Measurements from ENCODE around the gene PTPRT.

- TF ChIP-seq, protein P1, sequence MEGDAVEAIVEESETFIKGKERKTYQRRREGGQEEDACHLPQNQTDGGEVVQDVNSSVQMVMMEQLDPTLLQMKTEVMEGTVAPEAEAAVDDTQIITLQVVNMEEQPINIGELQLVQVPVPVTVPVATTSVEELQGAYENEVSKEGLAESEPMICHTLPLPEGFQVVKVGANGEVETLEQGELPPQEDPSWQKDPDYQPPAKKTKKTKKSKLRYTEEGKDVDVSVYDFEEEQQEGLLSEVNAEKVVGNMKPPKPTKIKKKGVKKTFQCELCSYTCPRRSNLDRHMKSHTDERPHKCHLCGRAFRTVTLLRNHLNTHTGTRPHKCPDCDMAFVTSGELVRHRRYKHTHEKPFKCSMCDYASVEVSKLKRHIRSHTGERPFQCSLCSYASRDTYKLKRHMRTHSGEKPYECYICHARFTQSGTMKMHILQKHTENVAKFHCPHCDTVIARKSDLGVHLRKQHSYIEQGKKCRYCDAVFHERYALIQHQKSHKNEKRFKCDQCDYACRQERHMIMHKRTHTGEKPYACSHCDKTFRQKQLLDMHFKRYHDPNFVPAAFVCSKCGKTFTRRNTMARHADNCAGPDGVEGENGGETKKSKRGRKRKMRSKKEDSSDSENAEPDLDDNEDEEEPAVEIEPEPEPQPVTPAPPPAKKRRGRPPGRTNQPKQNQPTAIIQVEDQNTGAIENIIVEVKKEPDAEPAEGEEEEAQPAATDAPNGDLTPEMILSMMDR (IDR thresholded peaks at IDR 0.05; ENCODE audit: low read depth, low read length, missing input control), result no peak
- TF ChIP-seq RAD21 (IDR thresholded peaks at IDR 0.05), result no peak
- TF ChIP-seq FOXA2 (IDR thresholded peaks at IDR 0.05), result no peak
- TF ChIP-seq, protein P2, sequence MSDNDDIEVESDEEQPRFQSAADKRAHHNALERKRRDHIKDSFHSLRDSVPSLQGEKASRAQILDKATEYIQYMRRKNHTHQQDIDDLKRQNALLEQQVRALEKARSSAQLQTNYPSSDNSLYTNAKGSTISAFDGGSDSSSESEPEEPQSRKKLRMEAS (IDR thresholded peaks at IDR 0.05), result no peak
- TF ChIP-seq TAF1 (conservative IDR thresholded peaks at IDR 0.05), result no peak
- TF ChIP-seq, protein P3, sequence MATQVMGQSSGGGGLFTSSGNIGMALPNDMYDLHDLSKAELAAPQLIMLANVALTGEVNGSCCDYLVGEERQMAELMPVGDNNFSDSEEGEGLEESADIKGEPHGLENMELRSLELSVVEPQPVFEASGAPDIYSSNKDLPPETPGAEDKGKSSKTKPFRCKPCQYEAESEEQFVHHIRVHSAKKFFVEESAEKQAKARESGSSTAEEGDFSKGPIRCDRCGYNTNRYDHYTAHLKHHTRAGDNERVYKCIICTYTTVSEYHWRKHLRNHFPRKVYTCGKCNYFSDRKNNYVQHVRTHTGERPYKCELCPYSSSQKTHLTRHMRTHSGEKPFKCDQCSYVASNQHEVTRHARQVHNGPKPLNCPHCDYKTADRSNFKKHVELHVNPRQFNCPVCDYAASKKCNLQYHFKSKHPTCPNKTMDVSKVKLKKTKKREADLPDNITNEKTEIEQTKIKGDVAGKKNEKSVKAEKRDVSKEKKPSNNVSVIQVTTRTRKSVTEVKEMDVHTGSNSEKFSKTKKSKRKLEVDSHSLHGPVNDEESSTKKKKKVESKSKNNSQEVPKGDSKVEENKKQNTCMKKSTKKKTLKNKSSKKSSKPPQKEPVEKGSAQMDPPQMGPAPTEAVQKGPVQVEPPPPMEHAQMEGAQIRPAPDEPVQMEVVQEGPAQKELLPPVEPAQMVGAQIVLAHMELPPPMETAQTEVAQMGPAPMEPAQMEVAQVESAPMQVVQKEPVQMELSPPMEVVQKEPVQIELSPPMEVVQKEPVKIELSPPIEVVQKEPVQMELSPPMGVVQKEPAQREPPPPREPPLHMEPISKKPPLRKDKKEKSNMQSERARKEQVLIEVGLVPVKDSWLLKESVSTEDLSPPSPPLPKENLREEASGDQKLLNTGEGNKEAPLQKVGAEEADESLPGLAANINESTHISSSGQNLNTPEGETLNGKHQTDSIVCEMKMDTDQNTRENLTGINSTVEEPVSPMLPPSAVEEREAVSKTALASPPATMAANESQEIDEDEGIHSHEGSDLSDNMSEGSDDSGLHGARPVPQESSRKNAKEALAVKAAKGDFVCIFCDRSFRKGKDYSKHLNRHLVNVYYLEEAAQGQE (IDR thresholded peaks at IDR 0.05), result no peak
- no peak for TF ChIP-seq NR2F2 (IDR thresholded peaks at IDR 0.05)
- TF ChIP-seq, protein P4, sequence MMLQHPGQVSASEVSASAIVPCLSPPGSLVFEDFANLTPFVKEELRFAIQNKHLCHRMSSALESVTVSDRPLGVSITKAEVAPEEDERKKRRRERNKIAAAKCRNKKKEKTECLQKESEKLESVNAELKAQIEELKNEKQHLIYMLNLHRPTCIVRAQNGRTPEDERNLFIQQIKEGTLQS (IDR thresholded peaks at IDR 0.05), result no peak
- TF ChIP-seq SP1 (IDR thresholded peaks at IDR 0.05), result no peak
- no peak for TF ChIP-seq GABPA (IDR thresholded peaks at IDR 0.05 in 1 of 2, conservative IDR thresholded peaks at IDR 0.05 in 1 of 2)
- no peak for TF ChIP-seq HNF4G (IDR thresholded peaks at IDR 0.05)
- TF ChIP-seq, protein P5, sequence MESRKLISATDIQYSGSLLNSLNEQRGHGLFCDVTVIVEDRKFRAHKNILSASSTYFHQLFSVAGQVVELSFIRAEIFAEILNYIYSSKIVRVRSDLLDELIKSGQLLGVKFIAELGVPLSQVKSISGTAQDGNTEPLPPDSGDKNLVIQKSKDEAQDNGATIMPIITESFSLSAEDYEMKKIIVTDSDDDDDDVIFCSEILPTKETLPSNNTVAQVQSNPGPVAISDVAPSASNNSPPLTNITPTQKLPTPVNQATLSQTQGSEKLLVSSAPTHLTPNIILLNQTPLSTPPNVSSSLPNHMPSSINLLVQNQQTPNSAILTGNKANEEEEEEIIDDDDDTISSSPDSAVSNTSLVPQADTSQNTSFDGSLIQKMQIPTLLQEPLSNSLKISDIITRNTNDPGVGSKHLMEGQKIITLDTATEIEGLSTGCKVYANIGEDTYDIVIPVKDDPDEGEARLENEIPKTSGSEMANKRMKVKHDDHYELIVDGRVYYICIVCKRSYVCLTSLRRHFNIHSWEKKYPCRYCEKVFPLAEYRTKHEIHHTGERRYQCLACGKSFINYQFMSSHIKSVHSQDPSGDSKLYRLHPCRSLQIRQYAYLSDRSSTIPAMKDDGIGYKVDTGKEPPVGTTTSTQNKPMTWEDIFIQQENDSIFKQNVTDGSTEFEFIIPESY (IDR thresholded peaks at IDR 0.05), result no peak
- TF ChIP-seq YY1 (IDR thresholded peaks at IDR 0.05), result no peak
- TF ChIP-seq JUND (IDR thresholded peaks at IDR 0.05), result no peak
These were observed 591.1 kb downstream of the PTPRT start for GRCh38 chr20:42598581-42598980.

All from liver (tissue), 3 donors.